NAMALWA (cell line): Measurements from ENCODE around the gene MMEL1.
"Not testable (repeated sequence)": the region's sequence is repeated elsewhere in the genome, so short reads cannot be mapped to it uniquely, and the experiment has no call there.

Source experiments
- DNase-seq: peaks from one replicate; pipeline ENCODE4 v3.0.0-alpha.2; 2015; ENCODE audit warnings: low spot score

MMEL1 gene

DNA sequence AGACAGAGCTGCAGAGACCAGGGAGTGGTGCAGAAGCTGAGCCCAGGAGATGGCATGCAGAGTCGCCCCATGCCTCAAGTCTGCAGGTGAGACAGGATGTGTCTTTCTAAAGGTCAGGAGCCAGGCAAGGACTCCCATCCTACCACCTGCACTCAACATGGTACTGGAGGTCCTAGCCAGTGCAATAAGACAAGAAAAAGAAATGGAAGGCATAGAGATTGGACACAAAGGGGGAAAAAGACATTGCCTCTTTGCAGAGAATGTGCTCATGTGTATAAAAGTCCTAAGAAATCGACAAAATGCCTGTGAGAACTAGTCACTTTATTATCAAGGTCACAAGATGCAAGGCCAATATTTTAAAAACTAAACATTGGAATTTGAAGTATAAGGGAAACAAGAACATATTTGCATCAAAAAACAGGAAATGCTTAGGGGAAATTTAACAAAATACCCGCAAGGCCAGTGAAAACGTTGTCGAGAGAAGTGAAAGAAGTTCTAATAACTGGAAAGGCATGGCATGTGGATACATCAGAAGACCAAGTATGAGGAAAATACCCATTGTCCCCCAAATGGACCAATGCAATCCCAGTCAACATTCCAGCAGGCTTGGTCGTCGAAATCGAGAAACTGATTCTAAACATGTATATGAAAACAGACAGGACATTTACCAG, 59.4 kb downstream of the MMEL1 start:
- no peak for DNase-seq

DNA sequence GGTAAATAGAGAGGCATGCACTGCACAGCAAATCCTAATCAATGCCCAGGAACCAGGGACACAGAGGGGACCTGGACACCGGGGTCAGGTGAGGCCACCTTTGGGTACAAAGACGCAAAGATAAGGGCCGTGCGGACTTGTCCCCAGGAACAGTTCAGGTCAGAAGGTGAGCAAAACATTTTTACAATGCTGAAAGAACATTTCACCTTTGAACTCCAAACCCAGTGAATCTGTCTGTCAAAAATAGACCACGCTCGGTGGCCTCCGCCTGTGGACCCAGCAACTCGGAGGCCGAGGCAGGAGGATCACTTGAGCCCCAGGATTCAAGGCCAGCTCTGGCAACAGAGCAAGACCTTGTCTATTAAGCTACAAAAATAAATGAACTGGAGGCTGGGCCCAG, 61.5 kb downstream of the MMEL1 start:
- DNase-seq = no peak

GRCh38 chr1:2570332-2570731, 62.5 kb downstream of the MMEL1 start:
- DNase-seq = no peak

- DNase-seq = not testable (repeated sequence)
Measured at GRCh38 chr1:2569703-2570102, 63.1 kb downstream of the MMEL1 start.

GRCh38 chr1:2569060-2569459, 63.8 kb downstream of the MMEL1 start:
- DNase-seq = no peak

GRCh38 chr1:2568187-2568816, 64.5 kb downstream of the MMEL1 start:
- DNase-seq = not testable (repeated sequence)

GRCh38 chr1:2567083-2567679, 65.6 kb downstream of the MMEL1 start:
- DNase-seq = no peak

DNA sequence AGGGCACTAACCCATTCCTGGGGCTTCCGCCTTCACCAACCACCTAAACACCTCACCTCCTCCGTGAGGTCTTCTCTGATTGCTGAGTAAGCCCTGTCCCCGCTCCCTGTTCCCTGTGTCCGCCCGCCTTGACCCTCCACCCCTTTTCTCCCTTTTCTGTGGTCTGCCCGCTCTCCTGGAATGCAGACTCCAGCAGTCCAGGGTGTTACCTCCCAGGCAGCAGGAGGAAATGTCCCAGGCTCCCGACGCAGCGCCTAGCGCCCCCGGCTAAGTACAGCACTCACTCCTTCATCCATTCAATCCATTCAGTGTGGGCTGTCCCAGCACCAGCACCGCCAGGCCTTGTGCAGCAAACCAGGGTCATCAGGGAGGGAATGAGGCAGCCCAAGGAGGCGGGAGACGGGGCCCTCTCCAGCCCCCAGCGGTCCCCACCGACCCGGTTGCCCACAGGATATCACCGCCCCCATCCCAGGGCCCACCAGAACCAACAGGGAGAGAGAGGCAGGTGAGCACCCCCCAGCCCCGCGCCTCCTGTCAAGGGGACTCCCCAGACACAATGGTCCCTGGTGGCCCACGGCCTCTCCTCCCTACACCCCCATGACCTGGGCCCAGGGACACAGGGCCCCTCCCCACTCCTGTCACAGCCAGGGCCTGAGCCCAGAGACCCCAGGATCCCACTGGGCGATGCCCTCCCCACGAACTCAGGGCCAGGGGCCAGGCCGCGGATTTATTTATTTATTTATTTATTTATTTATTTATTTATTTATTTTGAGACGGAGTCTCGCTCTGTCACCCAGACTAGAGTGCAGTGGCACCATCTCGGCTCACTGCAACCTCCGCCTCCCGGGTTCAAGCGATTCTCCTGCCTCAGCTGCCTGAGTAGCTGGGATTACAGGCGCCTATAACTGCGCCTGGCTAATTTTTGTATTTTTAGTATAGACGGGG, 66.4 kb downstream of the MMEL1 start:
- DNase-seq = no peak

DNA sequence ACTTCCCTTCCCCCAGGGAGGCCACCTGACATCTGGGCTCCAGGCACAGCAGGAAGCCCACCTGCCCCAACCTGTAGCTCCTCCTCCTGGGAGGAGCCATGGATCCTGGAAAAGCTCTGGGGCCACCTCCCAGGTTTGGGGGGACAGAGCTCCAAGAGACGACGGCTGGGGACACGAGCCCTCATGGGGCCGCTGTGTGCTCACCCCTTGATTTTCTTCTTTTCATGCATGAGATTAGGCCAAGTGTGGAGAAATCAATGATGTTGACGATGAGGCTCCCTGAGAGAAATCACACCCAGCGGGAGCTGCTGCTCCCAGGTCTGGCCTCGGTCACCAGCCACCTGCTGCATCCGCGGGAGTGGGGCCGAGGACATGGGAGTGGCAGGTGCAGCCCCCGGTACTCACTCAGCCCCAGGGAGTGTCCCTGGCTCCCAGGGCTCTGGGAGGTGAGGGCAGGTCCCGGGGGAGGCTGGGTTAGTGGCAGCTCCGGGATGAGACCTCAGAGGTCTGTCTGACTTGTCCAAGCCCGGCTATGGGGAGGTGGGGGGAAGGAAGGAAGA, 67.9 kb downstream of the MMEL1 start:
- no peak for DNase-seq

GRCh38 chr1:2564006-2564814, 68.6 kb downstream of the MMEL1 start:
- DNase-seq = no peak

DNA sequence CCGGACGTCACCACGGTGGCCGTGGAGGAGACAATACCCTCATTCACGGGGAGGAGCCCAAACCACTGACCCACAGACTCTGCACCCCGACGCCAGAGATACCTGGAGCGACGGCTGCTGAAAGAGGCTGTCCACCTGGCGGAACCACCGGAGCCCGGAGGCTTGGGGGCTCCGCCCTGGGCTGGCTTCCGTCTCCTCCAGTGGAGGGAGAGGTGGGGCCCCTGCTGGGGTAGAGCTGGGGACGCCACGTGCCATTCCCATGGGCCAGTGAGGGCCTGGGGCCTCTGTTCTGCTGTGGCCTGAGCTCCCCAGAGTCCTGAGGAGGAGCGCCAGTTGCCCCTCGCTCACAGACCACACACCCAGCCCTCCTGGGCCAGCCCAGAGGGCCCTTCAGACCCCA, 69.6 kb downstream of the MMEL1 start:
- DNase-seq = no peak

- peak; percentile 54 for DNase-seq
Measured at GRCh38 chr1:2561898-2562895, 70.6 kb downstream of the MMEL1 start.

DNA sequence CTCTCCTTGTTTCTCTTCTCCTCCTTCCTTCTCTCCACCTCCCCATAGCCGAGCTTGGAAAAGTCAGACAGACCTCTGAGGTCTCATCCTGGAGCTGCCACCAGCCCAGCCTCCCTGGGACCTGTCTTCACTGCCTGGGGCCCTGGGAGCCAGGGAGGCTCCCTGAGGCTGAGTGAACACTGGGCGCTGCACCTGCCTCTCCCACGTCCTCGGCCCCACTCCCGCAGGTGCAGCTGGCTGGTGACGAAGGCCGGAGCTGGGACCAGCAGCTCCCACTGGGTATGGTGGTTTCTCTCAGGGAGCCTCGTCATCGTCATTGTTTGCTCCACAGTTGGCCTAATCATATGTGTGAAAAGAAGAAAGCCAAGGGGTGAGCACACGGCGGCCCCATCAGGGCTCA, 71.4 kb downstream of the MMEL1 start:
- DNase-seq = no peak

DNA sequence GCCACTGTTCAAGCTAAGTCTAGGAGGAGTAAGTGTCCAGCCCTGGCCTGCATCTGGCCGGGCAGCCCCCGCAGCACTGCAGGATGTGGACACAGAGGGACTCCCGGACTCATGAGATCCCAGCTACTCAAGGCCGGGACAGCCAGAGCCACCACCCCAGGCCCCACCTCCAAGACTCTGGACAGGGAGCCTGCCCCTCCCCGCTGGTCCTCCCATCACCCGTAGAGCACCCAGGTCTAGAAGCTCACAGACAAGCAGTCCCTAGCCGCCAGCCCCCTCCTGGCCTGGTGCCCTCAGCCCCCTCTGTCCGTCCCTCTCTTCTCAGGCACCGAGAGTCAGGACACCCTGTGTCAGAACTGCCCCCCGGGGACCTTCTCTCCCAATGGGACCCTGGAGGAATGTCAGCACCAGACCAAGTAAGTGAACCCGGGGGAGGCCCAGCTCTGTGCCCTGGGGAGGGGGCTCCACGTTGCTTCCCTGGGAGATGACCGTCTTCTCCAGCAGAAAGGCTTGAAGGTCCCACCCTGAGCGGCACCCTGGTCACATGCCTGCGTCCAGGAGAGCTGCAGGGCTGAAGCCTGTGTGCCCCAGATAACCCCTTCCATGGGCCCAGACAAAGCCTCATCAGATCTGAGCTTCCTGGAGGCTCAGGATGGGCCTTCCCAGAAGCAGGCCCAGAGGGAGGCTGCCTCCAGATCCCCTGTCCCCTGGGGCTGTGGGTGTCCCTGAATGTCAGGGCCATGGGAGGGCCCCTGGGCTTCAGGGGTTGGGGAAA, 72.3 kb downstream of the MMEL1 start:
- no peak for DNase-seq

DNA sequence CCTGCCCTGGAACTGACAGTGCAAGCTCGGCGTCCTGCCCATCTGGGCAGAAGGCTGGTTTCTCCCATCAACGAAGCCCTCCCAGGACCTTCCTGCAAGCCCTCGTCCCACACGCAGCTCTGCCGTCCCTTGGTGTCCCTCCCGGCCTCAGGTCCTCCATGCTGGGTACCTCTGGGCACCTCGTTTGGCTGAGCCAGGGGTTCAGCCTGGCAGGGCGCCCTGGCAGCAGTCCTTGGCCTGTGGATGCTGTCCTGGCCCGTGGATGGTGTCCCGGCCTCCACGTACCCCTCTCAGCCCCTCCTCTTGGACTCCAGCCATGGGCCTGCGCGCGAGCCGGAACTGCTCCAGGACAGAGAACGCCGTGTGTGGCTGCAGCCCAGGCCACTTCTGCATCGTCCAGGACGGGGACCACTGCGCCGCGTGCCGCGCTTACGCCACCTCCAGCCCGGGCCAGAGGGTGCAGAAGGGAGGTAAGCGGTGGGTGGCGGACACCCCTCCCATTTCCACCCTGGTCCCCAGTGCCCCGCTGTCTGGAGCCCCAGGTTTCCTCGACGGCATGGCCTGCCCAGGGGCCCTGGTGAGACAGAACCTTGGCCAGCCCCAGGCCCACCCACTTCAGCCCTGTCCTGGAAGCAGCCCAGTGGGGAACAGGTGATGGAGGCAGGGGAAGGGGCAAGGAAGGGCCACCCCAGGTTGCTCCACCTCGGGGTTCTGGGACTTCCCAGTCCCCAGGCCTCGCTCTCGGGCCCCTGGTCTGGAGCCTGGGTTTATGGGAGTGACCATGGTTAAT, 73.1 kb downstream of the MMEL1 start:
- DNase-seq = no peak

GRCh38 chr1:2558861-2559260, 74.0 kb downstream of the MMEL1 start:
- no peak for DNase-seq

- DNase-seq = no peak
Measured at GRCh38 chr1:2558420-2558819, 74.4 kb downstream of the MMEL1 start.
